ENCODE measurements around the gene VAT1L. TPM values are rescaled to one million over a fixed set of nuclear protein-coding genes. Genes with fewer than 3 reads are reported as not detected.

The VAT1L gene
- total and polyA plus RNA-seq, 2 experiments from 2014 or later: 11.0 to 24.4 TPM

GRCh38 chr16:77922228-77922754 is 133.9 kb downstream of the VAT1L start:
- H3K27me3 Mint-ChIP-seq (ENCODE audit: insufficient read depth, low read depth, poor library complexity): peaks cover 4% of the 10 kb centered on the region
- H3K4me1 Mint-ChIP-seq: peaks cover 36% of the 10 kb centered on the region
- TF ChIP-seq REST (IDR thresholded peaks at IDR 0.05; ENCODE audit: unreplicated experiment) (no peak), STAT1 (IDR thresholded peaks at IDR 0.05; ENCODE audit: unreplicated experiment) (no peak), ZNF462 (CRISPR knock-in tag; IDR thresholded peaks at IDR 0.05) (no peak)
- ATAC-seq (no peak), DNase-seq (ENCODE audit: low spot score) (no peak)
- no peak overlapping the region for H2AFZ ChIP-seq
- no peaks in the 10 kb centered on the region for H3K9me2 ChIP-seq (ENCODE audit: insufficient read depth)
- H4K20me1 ChIP-seq (replicated peaks; ENCODE audit: insufficient read depth): no peaks in the 10 kb centered on the region
- no peaks in the 10 kb centered on the region for H3K9me3 Mint-ChIP-seq
- no peak overlapping the region for H3K4me3 ChIP-seq
- H3K27me3 ChIP-seq (ENCODE audit: insufficient read depth): no peaks in the 10 kb centered on the region
- no peak overlapping the region for H3K27ac Mint-ChIP-seq
- no peaks in the 10 kb centered on the region for H3K79me2 ChIP-seq (replicated peaks; ENCODE audit: insufficient read depth)
- 0 out of 2 replicates have a peak overlapping the region, but pooled peaks have one; percentile 14 for H3K4me2 ChIP-seq
- H3K4me3 Mint-ChIP-seq: no peak overlapping the region
- H3K36me3 Mint-ChIP-seq (ENCODE audit: low read depth): no peaks in the 10 kb centered on the region
- H3K27ac ChIP-seq (ENCODE audit: low read depth): no peak overlapping the region
- no peaks in the 10 kb centered on the region for H3K36me3 ChIP-seq (ENCODE audit: insufficient read depth)
- no peaks in the 10 kb centered on the region for H3F3A ChIP-seq (replicated peaks; ENCODE audit: low read depth)
- peaks cover 28% of the 10 kb centered on the region for H3K4me1 ChIP-seq (ENCODE audit: insufficient read depth)

Measured in GM23338 (cell line).